SK-N-SH treated with all-trans-retinoic acid at 6 μM for 48 hours (cell line): ENCODE measurements around the gene CD177.

Experiments used
- ATAC-seq: fragments of 200-7000 bp; cut with Tn5 transposase; 3 replicates; pipeline ENCODE4 v1.9.1; 2020; ENCODE audit warnings: mild to moderate bottlenecking, moderate library complexity
- BACH2 ChIP-seq: fragments of 250-450 bp; sonication (Bioruptor Pico); IDR thresholded peaks from 2 replicates; pipeline ENCODE4 v1.9.0; 2021; ENCODE audit warnings: mild to moderate bottlenecking, borderline replicate concordance
- CSDC2 ChIP-seq: fragments of 250-450 bp; sonication (Bioruptor Pico); IDR thresholded peaks from 2 replicates; pipeline ENCODE4 v1.5.0; 2020; ENCODE audit warnings: mild to moderate bottlenecking, moderate library complexity
- CSRNP3 ChIP-seq: fragments of 250-450 bp; sonication (Bioruptor Pico); IDR thresholded peaks from 2 replicates; pipeline ENCODE4 v1.5.1; 2021; ENCODE audit warnings: mild to moderate bottlenecking, moderate library complexity
- GLIS3 ChIP-seq: fragments of 250-450 bp; sonication (Bioruptor Pico); IDR thresholded peaks from 2 replicates; pipeline ENCODE4 v1.5.0; 2020; ENCODE audit warnings: mild to moderate bottlenecking, moderate library complexity
- ISL1 ChIP-seq: fragments of 250-450 bp; sonication (Bioruptor Pico); IDR thresholded peaks from 2 replicates; pipeline ENCODE4 v2.1.2; 2022; ENCODE audit warnings: mild to moderate bottlenecking, moderate library complexity
- OSR1 ChIP-seq: fragments of 250-450 bp; sonication (Bioruptor Pico); IDR thresholded peaks from 2 replicates; pipeline ENCODE4 v1.8.0; 2022; ENCODE audit warnings: moderate library complexity, mild to moderate bottlenecking, inconsistent platforms
- PPARA ChIP-seq: fragments of 250-450 bp; sonication (Bioruptor Pico); IDR thresholded peaks from 2 replicates; pipeline ENCODE4 v1.5.0; 2020; ENCODE audit warnings: mild to moderate bottlenecking, borderline replicate concordance
- RARB ChIP-seq: fragments of 250-450 bp; sonication (Bioruptor Pico); IDR thresholded peaks from 2 replicates; pipeline ENCODE4 v1.8.0; 2021; ENCODE audit warnings: mild to moderate bottlenecking, moderate library complexity
- TCF4 ChIP-seq: fragments of 250-450 bp; sonication (Bioruptor Pico); IDR thresholded peaks from 2 replicates; pipeline ENCODE4 v1.8.0; 2021; ENCODE audit warnings: mild to moderate bottlenecking, moderate library complexity, borderline replicate concordance
- TOX ChIP-seq: fragments of 250-450 bp; sonication (Bioruptor Pico); IDR thresholded peaks from 2 replicates; pipeline ENCODE4 v1.8.0; 2021; ENCODE audit warnings: mild to moderate bottlenecking, moderate library complexity, borderline replicate concordance
- ZC3H10 ChIP-seq: fragments of 250-450 bp; sonication (Bioruptor Pico); IDR thresholded peaks from 2 replicates; pipeline ENCODE4 v1.5.1; 2021; ENCODE audit warnings: mild to moderate bottlenecking, moderate library complexity
- ZFP3 ChIP-seq: fragments of 250-450 bp; sonication (Bioruptor Pico); IDR thresholded peaks from 2 replicates; pipeline ENCODE4 v1.5.0; 2020; ENCODE audit warnings: mild to moderate bottlenecking, moderate library complexity
- ZFP30 ChIP-seq: fragments of 450-650 bp; formaldehyde crosslinking; IDR thresholded peaks from 2 replicates; pipeline ENCODE4 v1.5.0; 2022; ENCODE audit warnings: mild to moderate bottlenecking, moderate library complexity
- ZNF565 ChIP-seq: fragments of 450-650 bp; formaldehyde crosslinking; conservative IDR thresholded peaks from 2 replicates; pipeline ENCODE4 v1.5.0; 2020; ENCODE audit warnings: low read depth, mild to moderate bottlenecking, moderate library complexity
- ZNF70 ChIP-seq: fragments of 450-650 bp; formaldehyde crosslinking; IDR thresholded peaks from 2 replicates; pipeline ENCODE4 v1.5.0; 2020; ENCODE audit warnings: mild to moderate bottlenecking, moderate library complexity
- ZNF8 ChIP-seq: fragments of 450-650 bp; formaldehyde crosslinking; IDR thresholded peaks from 2 replicates; pipeline ENCODE4 v1.5.0; 2020; ENCODE audit warnings: mild to moderate bottlenecking, moderate library complexity
- TF ChIP-seq, protein P1 (sequence below): fragments of 250-450 bp; sonication (Bioruptor Pico); IDR thresholded peaks from 2 replicates; pipeline ENCODE4 v1.5.1; 2020; ENCODE audit warnings: low read depth, mild to moderate bottlenecking, moderate library complexity
- TF ChIP-seq, protein P2 (sequence below): fragments of 250-450 bp; sonication (Bioruptor Pico); IDR thresholded peaks from 2 replicates; pipeline ENCODE4 v1.8.0; 2021; ENCODE audit warnings: low read depth, mild to moderate bottlenecking, moderate library complexity, borderline replicate concordance
- TF ChIP-seq, protein P3 (sequence below): fragments of 250-450 bp; sonication (Bioruptor Pico); IDR thresholded peaks from 2 replicates; pipeline ENCODE4 v1.5.0; 2020; ENCODE audit warnings: mild to moderate bottlenecking, moderate library complexity
- TF ChIP-seq, protein P4 (sequence below): fragments of 250-450 bp; sonication (Bioruptor Pico); IDR thresholded peaks from 2 replicates; pipeline ENCODE4 v1.8.0; 2020; ENCODE audit warnings: mild to moderate bottlenecking, moderate library complexity, borderline replicate concordance

CD177 gene

GRCh38 chr19:43395561-43395960 lies 42.1 kb downstream of the CD177 start:
- TF ChIP-seq GLIS3 (no peak), ISL1 (CRISPR knock-in tag) (no peak), ZC3H10 (CRISPR knock-in tag) (no peak), ZFP30 (CRISPR knock-in tag) (no peak)
- TF ChIP-seq, protein P1, sequence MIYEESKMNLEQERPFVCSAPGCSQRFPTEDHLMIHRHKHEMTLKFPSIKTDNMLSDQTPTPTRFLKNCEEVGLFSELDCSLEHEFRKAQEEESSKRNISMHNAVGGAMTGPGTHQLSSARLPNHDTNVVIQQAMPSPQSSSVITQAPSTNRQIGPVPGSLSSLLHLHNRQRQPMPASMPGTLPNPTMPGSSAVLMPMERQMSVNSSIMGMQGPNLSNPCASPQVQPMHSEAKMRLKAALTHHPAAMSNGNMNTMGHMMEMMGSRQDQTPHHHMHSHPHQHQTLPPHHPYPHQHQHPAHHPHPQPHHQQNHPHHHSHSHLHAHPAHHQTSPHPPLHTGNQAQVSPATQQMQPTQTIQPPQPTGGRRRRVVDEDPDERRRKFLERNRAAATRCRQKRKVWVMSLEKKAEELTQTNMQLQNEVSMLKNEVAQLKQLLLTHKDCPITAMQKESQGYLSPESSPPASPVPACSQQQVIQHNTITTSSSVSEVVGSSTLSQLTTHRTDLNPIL (CRISPR knock-in tag): no peak
- TF ChIP-seq, all 23 proteins: peak for 0
- no peak for ATAC-seq

- ATAC-seq: no peak
- no peak for TF ChIP-seq BACH2
- no peak for TF ChIP-seq ISL1 (CRISPR knock-in tag)
- TF ChIP-seq ZNF565 (CRISPR knock-in tag): no peak
- TF ChIP-seq CSDC2 (CRISPR knock-in tag): no peak
- no peak for TF ChIP-seq ZFP30 (CRISPR knock-in tag)
- TF ChIP-seq, protein P1 (CRISPR knock-in tag): no peak
- TF ChIP-seq, protein P2, sequence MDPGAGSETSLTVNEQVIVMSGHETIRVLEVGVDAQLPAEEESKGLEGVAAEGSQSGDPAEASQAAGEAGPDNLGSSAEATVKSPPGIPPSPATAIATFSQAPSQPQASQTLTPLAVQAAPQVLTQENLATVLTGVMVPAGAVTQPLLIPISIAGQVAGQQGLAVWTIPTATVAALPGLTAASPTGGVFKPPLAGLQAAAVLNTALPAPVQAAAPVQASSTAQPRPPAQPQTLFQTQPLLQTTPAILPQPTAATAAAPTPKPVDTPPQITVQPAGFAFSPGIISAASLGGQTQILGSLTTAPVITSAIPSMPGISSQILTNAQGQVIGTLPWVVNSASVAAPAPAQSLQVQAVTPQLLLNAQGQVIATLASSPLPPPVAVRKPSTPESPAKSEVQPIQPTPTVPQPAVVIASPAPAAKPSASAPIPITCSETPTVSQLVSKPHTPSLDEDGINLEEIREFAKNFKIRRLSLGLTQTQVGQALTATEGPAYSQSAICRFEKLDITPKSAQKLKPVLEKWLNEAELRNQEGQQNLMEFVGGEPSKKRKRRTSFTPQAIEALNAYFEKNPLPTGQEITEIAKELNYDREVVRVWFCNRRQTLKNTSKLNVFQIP (CRISPR knock-in tag): no peak
- TF ChIP-seq TOX (CRISPR knock-in tag): no peak
- TF ChIP-seq ZC3H10 (CRISPR knock-in tag): no peak
- TF ChIP-seq GLIS3: no peak
- no peak for TF ChIP-seq PPARA
- no peak for TF ChIP-seq RARB (CRISPR knock-in tag)
- no peak for TF ChIP-seq TCF4 (CRISPR knock-in tag)
- TF ChIP-seq ZFP3 (CRISPR knock-in tag): no peak
- no peak for TF ChIP-seq CSRNP3 (CRISPR knock-in tag)
- TF ChIP-seq, all 23 proteins: peak for 0
Measured at GRCh38 chr19:43406297-43406696, 52.8 kb downstream of the CD177 start.

- TF ChIP-seq, protein P3, sequence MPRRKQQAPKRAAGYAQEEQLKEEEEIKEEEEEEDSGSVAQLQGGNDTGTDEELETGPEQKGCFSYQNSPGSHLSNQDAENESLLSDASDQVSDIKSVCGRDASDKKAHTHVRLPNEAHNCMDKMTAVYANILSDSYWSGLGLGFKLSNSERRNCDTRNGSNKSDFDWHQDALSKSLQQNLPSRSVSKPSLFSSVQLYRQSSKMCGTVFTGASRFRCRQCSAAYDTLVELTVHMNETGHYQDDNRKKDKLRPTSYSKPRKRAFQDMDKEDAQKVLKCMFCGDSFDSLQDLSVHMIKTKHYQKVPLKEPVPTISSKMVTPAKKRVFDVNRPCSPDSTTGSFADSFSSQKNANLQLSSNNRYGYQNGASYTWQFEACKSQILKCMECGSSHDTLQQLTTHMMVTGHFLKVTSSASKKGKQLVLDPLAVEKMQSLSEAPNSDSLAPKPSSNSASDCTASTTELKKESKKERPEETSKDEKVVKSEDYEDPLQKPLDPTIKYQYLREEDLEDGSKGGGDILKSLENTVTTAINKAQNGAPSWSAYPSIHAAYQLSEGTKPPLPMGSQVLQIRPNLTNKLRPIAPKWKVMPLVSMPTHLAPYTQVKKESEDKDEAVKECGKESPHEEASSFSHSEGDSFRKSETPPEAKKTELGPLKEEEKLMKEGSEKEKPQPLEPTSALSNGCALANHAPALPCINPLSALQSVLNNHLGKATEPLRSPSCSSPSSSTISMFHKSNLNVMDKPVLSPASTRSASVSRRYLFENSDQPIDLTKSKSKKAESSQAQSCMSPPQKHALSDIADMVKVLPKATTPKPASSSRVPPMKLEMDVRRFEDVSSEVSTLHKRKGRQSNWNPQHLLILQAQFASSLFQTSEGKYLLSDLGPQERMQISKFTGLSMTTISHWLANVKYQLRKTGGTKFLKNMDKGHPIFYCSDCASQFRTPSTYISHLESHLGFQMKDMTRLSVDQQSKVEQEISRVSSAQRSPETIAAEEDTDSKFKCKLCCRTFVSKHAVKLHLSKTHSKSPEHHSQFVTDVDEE (CRISPR knock-in tag): no peak
- TF ChIP-seq ZNF565 (CRISPR knock-in tag): no peak
- TF ChIP-seq, protein P4, sequence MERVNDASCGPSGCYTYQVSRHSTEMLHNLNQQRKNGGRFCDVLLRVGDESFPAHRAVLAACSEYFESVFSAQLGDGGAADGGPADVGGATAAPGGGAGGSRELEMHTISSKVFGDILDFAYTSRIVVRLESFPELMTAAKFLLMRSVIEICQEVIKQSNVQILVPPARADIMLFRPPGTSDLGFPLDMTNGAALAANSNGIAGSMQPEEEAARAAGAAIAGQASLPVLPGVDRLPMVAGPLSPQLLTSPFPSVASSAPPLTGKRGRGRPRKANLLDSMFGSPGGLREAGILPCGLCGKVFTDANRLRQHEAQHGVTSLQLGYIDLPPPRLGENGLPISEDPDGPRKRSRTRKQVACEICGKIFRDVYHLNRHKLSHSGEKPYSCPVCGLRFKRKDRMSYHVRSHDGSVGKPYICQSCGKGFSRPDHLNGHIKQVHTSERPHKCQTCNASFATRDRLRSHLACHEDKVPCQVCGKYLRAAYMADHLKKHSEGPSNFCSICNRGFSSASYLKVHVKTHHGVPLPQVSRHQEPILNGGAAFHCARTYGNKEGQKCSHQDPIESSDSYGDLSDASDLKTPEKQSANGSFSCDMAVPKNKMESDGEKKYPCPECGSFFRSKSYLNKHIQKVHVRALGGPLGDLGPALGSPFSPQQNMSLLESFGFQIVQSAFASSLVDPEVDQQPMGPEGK (CRISPR knock-in tag): no peak
- no peak for ATAC-seq
Measured at GRCh38 chr19:43407416-43408005, 54.0 kb downstream of the CD177 start.

- no peak for ATAC-seq
- TF ChIP-seq ZNF70 (CRISPR knock-in tag) (no peak), OSR1 (CRISPR knock-in tag) (no peak), ZNF8 (no peak), PPARA (no peak), TCF4 (CRISPR knock-in tag) (no peak)
- TF ChIP-seq, protein P4 (CRISPR knock-in tag): no peak
- TF ChIP-seq, protein P1 (CRISPR knock-in tag): no peak
Measured at GRCh38 chr19:43408043-43408442, 54.6 kb downstream of the CD177 start.
